HepG2 (cell line): ENCODE measurements around the gene SRC. TPM values are rescaled to one million over a fixed set of nuclear protein-coding genes. Genes with fewer than 3 reads are reported as not detected.
A peak's percentile ranks its signal among the peaks of the same experiment; 100 is the strongest.

Experiments
- ATAC-seq: fragments of 200-7000 bp; cut with Tn5 transposase; 3 replicates; pipeline ENCODE4 v1.9.1; 2020; ENCODE audit warnings: mild to moderate bottlenecking, moderate library complexity
- BruUV-seq: library from RNA; stranded (reverse); fragments of 400-500 nt; replicated peaks from 2 replicates; lab custom pipeline; 2021; lab: Mats Ljungman, UMichigan
- CTCF ChIA-PET: fragments of 300-600 bp; formaldehyde crosslinking; extraction: SDS; loops from one replicate; lab custom pipeline; 2021; ENCODE audit warnings: low total read pairs, inconsistent platforms, low intra/inter-chr PET ratio; lab: Yijun Ruan, JAX
- POLR2A ChIA-PET: fragments of 350-600 bp; sonication (Branson Sonifier 250); formaldehyde crosslinking; loops from one replicate; lab custom pipeline; 2020; ENCODE audit warnings: antibody characterized with exemption, inconsistent platforms; lab: Yijun Ruan, JAX
- DNase-seq: peaks from one replicate; pipeline ENCODE4 v3.0.0-alpha.2; 2015; ENCODE audit warnings: low spot score
- FAIRE-seq: peaks from 3 replicates; lab custom pipeline; 2011; peaks lifted over from hg19 to GRCh38; lab: Jason Lieb, UNC
- H2AFZ ChIP-seq: one replicate; pipeline ENCODE4 v1.6.1; 2011; ENCODE audit warnings: low read length, inconsistent platforms
- H3K27ac ChIP-seq: fragments of 300-600 bp; 3 replicates; pipeline ENCODE4 v1.8.0; 2011; ENCODE audit warnings: mixed run types, mild to moderate bottlenecking, mixed read lengths, low read length, inconsistent platforms; ENCODE audit not compliant: insufficient read depth; ENCODE audit errors: extremely low read length
- H3K27me3 ChIP-seq, 2 experiments: fragments of 200-600 bp in 1 of 2; 2 replicates in 1 of 2; 3 replicates in 1 of 2; pipeline versions ENCODE4 v1.6.0 to v1.8.0; 2011; ENCODE audit warnings: low read length in 2 of 2, mild to moderate bottlenecking in 2 of 2, moderate library complexity in 2 of 2, inconsistent platforms in 1 of 2; ENCODE audit not compliant: insufficient read depth in 2 of 2, control insufficient read depth in 1 of 2
- H3K36me3 ChIP-seq, 2 experiments: fragments of 200-600 bp in 1 of 2; replicated peaks in 1 of 2; 2 replicates in 1 of 2; 3 replicates in 1 of 2; pipeline versions ENCODE4 v1.5.1 to v1.8.0; 2011; ENCODE audit warnings: low read length in 2 of 2, inconsistent platforms in 1 of 2; ENCODE audit not compliant: insufficient read depth in 2 of 2, control insufficient read depth in 1 of 2
- H3K4me1 ChIP-seq: 2 replicates; pipeline ENCODE4 v1.5.1; 2012; ENCODE audit warnings: low read length, inconsistent platforms; ENCODE audit not compliant: insufficient read depth
- H3K4me2 ChIP-seq: 2 replicates; pipeline ENCODE4 v1.6.0; 2011; ENCODE audit warnings: low read depth, low read length, inconsistent platforms
- H3K4me3 ChIP-seq, 3 experiments: fragments of 200-600 bp in 1 of 3; sonication (generic), shearing (Covaris generic) in 1 of 3; replicated peaks in 1 of 3; 2 replicates each; pipeline ENCODE4 v1.5.1; 2011 to 2016; ENCODE audit warnings: low read length in 3 of 3, inconsistent platforms in 2 of 3, low read depth in 2 of 3, mild to moderate bottlenecking in 2 of 3, control low read depth in 1 of 3, mixed read lengths in 1 of 3; ENCODE audit not compliant: insufficient read depth in 1 of 3
- H3K79me2 ChIP-seq: one replicate; pipeline ENCODE4 v1.6.1; 2011; ENCODE audit warnings: low read length, inconsistent platforms; ENCODE audit not compliant: insufficient read depth
- H3K9ac ChIP-seq: 2 replicates; pipeline ENCODE4 v1.6.0; 2011; ENCODE audit warnings: mild to moderate bottlenecking, low read depth, low read length, inconsistent platforms; ENCODE audit not compliant: insufficient read depth
- H3K9me3 ChIP-seq: 2 replicates; pipeline ENCODE4 v1.5.1; 2012; ENCODE audit warnings: mild to moderate bottlenecking, low read length
- H4K20me1 ChIP-seq: 2 replicates; pipeline ENCODE4 v1.6.0; 2011; ENCODE audit warnings: inconsistent platforms, mild to moderate bottlenecking, low read length, moderate library complexity; ENCODE audit not compliant: insufficient read depth
- EP300 ChIP-seq, 3 experiments: sonication (generic) in 1 of 3; formaldehyde crosslinking in 1 of 3; IDR thresholded peaks; 2 replicates each; pipeline versions ENCODE4 v1.5.1 to v1.6.1; 2011 to 2020; ENCODE audit warnings: low read depth in 2 of 3, low read length in 2 of 3, borderline replicate concordance in 1 of 3, improper control_type of control experiment in 1 of 3, mild to moderate bottlenecking in 1 of 3, missing genetic modification reagents in 1 of 3, moderate library complexity in 1 of 3
- HMGA1 ChIP-seq: sonication (generic); formaldehyde crosslinking; conservative IDR thresholded peaks from 2 replicates; pipeline ENCODE4 v1.4.0; 2020; ENCODE audit warnings: missing genetic modification reagents
- KDM2A ChIP-seq: sonication (generic); formaldehyde crosslinking; IDR thresholded peaks from 2 replicates; pipeline ENCODE4 v1.4.0; 2020; ENCODE audit warnings: low read depth, missing genetic modification reagents, borderline replicate concordance
- MLLT10 ChIP-seq: sonication (generic); formaldehyde crosslinking; IDR thresholded peaks from 2 replicates; pipeline ENCODE4 v1.4.0; 2020; ENCODE audit warnings: missing genetic modification reagents
- NR2F1 ChIP-seq, 2 experiments: fragments of 450-650 bp in 1 of 2; formaldehyde crosslinking in 1 of 2; IDR thresholded peaks; 2 replicates each; pipeline versions ENCODE4 v1.5.0 to v1.6.1; 2016 to 2020; ENCODE audit warnings: mild to moderate bottlenecking in 1 of 2, missing compliant biosample characterization in 1 of 2, missing genetic modification reagents in 1 of 2, moderate library complexity in 1 of 2
- PAF1 ChIP-seq: IDR thresholded peaks from 2 replicates; pipeline ENCODE4 v1.6.1; 2016; ENCODE audit warnings: missing genetic modification reagents, missing compliant biosample characterization
- ZNF547 ChIP-seq: sonication (generic); formaldehyde crosslinking; IDR thresholded peaks from 2 replicates; pipeline ENCODE4 v1.5.1; 2020; ENCODE audit warnings: mild to moderate bottlenecking, missing genetic modification reagents
- ZNF660 ChIP-seq: sonication (generic); formaldehyde crosslinking; IDR thresholded peaks from 2 replicates; pipeline ENCODE4 v1.5.1; 2020; ENCODE audit warnings: mild to moderate bottlenecking, low read depth, missing genetic modification reagents, borderline replicate concordance
- ZNF788 ChIP-seq: sonication (generic); formaldehyde crosslinking; IDR thresholded peaks from 2 replicates; pipeline ENCODE4 v1.5.0; 2020; ENCODE audit warnings: mild to moderate bottlenecking, missing genetic modification reagents, borderline replicate concordance
- WGBS: methylation state at CpG from one replicate; pipeline ENCODE4 v1.1.6; 2017; ENCODE audit warnings: low lambda C conversion rate; 5-methylcytosine and 5-hydroxymethylcytosine counted together
- in situ Hi-C: cut with HindIII; loops from 2 replicates; pipeline ENCODE4 v1.10.0; 2017; ENCODE audit warnings: low pct_unique_long_range_greater_than_20kb; ENCODE audit not compliant: extremely low pct_ligation_motif_present
- intact Hi-C: fragments of 100-400 bp; cut with micrococcal nuclease; formaldehyde crosslinking; loops from one replicate; pipeline ENCODE4 v1.10.0; 2022; ENCODE audit not compliant: unreplicated experiment
- polyA plus RNA-seq, 8 experiments: library from polyadenylated mRNA; depleted of rRNA in 3 of 8; stranded (reverse) in 7 of 8; unstranded in 1 of 8; fragments of >200 nt; fragmentation: Illumina TruSeq in 4 of 8; extraction: Trizol in 4 of 8; gene quantifications; 2 replicates each; pipeline versions ENCODE4 v1.2.1 to v1.2.3, GENCODE V29; 2011 to 2016; ENCODE audit warnings: low read depth in 4 of 8, missing spikeins in 1 of 8, mixed read lengths in 1 of 8; ENCODE audit not compliant: insufficient read depth in 1 of 8
- total RNA-seq, 5 experiments: library from RNA; depleted of rRNA; stranded (reverse); fragments of >200 nt; fragmentation: Illumina TruSeq; extraction: Trizol; gene quantifications; 2 replicates each; pipeline ENCODE4 v1.2.3, GENCODE V29; 2016; ENCODE audit warnings: low read depth in 1 of 5
- TF ChIP-seq, protein P1 (sequence below): sonication (generic); formaldehyde crosslinking; IDR thresholded peaks from 2 replicates; pipeline ENCODE4 v1.9.0; 2021; ENCODE audit warnings: mild to moderate bottlenecking, missing genetic modification reagents
- TF ChIP-seq, protein P2 (sequence below): sonication (generic); formaldehyde crosslinking; IDR thresholded peaks from 2 replicates; pipeline ENCODE4 v1.4.0; 2020; ENCODE audit warnings: missing genetic modification reagents, borderline replicate concordance

The SRC gene
- total and polyA plus RNA-seq, 2 of the 13 experiments (the other 11 are each of a cell fraction or from before 2014, with no cell fraction given) = 54.7 to 192 TPM

DNA sequence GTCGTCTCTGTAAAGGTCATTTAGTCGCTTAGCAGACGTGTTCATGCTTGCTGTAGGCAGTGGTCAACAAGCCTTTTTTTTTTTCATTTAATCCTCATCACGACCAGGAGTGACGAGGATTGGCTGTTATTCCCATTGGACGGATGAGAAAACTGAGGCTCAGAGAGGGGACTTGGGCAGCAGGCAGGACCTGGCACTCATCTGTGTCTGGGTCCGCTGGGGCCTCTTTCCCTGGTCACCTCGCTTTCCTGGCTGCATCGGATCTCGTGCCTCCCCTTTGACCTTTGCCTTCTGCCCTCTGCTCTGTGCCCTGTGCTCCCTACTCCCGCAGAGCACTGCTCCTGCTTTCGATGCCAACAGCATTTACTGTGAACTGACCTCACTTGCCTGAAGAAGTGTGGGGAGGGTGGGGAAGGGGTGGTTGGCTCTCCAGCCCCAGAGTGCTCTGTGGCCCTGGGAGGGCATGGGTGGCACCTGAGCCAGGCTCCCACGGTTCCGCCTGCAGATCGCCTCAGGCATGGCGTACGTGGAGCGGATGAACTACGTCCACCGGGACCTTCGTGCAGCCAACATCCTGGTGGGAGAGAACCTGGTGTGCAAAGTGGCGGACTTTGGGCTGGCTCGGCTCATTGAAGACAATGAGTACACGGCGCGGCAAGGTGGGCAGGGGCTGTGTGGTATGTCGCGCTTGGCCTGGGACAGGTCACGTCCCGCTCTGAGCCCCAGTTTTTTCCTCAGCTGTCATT, 56.2 kb downstream of the SRC start:
- BruUV-seq = no TSS peak
- Histone ChIP-seq H3K9me3 (no peaks in the 10 kb centered on the region), H3K79me2 (no peaks in the 10 kb centered on the region), H2AFZ (no peak overlapping the region), H4K20me1 (no peaks in the 10 kb centered on the region), H3K4me1 (peaks cover 44% of the 10 kb centered on the region), H3K4me3 (no peak overlapping the region), H3K9ac (no peak overlapping the region), H3K27ac (no peak overlapping the region), H3K4me2 (no peak overlapping the region), H3K27me3 (peaks cover 0 to 2% of the 10 kb centered on the region in 2 experiments; a peak in 1 of 5 replicates), H3K36me3 (peaks cover 25 to 50% of the 10 kb centered on the region in 2 experiments)
- ChIA-PET CTCF (no interaction called here), POLR2A (no interaction called here)
- intact Hi-C loops = no loop called here
- ATAC-seq (no peak), DNase-seq (no peak), FAIRE-seq (no peak)
- WGBS = 92% methylated on average over 30 of the region's 30 CpGs
- in situ Hi-C loops = no loop called here
- TF ChIP-seq MLLT10 (CRISPR knock-in tag) = no peak
- TF ChIP-seq, protein P1, sequence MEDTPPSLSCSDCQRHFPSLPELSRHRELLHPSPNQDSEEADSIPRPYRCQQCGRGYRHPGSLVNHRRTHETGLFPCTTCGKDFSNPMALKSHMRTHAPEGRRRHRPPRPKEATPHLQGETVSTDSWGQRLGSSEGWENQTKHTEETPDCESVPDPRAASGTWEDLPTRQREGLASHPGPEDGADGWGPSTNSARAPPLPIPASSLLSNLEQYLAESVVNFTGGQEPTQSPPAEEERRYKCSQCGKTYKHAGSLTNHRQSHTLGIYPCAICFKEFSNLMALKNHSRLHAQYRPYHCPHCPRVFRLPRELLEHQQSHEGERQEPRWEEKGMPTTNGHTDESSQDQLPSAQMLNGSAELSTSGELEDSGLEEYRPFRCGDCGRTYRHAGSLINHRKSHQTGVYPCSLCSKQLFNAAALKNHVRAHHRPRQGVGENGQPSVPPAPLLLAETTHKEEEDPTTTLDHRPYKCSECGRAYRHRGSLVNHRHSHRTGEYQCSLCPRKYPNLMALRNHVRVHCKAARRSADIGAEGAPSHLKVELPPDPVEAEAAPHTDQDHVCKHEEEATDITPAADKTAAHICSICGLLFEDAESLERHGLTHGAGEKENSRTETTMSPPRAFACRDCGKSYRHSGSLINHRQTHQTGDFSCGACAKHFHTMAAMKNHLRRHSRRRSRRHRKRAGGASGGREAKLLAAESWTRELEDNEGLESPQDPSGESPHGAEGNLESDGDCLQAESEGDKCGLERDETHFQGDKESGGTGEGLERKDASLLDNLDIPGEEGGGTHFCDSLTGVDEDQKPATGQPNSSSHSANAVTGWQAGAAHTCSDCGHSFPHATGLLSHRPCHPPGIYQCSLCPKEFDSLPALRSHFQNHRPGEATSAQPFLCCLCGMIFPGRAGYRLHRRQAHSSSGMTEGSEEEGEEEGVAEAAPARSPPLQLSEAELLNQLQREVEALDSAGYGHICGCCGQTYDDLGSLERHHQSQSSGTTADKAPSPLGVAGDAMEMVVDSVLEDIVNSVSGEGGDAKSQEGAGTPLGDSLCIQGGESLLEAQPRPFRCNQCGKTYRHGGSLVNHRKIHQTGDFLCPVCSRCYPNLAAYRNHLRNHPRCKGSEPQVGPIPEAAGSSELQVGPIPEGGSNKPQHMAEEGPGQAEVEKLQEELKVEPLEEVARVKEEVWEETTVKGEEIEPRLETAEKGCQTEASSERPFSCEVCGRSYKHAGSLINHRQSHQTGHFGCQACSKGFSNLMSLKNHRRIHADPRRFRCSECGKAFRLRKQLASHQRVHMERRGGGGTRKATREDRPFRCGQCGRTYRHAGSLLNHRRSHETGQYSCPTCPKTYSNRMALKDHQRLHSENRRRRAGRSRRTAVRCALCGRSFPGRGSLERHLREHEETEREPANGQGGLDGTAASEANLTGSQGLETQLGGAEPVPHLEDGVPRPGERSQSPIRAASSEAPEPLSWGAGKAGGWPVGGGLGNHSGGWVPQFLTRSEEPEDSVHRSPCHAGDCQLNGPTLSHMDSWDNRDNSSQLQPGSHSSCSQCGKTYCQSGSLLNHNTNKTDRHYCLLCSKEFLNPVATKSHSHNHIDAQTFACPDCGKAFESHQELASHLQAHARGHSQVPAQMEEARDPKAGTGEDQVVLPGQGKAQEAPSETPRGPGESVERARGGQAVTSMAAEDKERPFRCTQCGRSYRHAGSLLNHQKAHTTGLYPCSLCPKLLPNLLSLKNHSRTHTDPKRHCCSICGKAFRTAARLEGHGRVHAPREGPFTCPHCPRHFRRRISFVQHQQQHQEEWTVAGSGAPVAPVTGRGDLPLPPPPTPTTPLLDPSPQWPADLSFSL = 0 out of 2 replicates have a peak, but pooled peaks have one; percentile 18
- TF ChIP-seq ZNF547 = no peak
- no peak for TF ChIP-seq NR2F1 (CRISPR knock-in tag; IDR thresholded peaks at IDR 0.05)
- TF ChIP-seq KDM2A (CRISPR knock-in tag) = peak; percentile 6; the same call in 1 of the 2 replicates
- TF ChIP-seq EP300 (IDR thresholded peaks at IDR 0.05; ENCODE audit: low read depth in 2 of 2, low read length in 2 of 2) = no peak
- no peak for TF ChIP-seq EP300 (CRISPR knock-in tag; IDR thresholded peaks at IDR 0.05; ENCODE audit: borderline replicate concordance)
- no peak for TF ChIP-seq ZNF660 (CRISPR knock-in tag)
- peak; percentile 31; the same call in 1 of the 2 replicates for TF ChIP-seq PAF1 (CRISPR knock-in tag)
- TF ChIP-seq ZNF788 (CRISPR knock-in tag) = 0 out of 2 replicates have a peak, but pooled peaks have one; percentile 24
- TF ChIP-seq HMGA1 (CRISPR knock-in tag) = no peak
- TF ChIP-seq, protein P2, sequence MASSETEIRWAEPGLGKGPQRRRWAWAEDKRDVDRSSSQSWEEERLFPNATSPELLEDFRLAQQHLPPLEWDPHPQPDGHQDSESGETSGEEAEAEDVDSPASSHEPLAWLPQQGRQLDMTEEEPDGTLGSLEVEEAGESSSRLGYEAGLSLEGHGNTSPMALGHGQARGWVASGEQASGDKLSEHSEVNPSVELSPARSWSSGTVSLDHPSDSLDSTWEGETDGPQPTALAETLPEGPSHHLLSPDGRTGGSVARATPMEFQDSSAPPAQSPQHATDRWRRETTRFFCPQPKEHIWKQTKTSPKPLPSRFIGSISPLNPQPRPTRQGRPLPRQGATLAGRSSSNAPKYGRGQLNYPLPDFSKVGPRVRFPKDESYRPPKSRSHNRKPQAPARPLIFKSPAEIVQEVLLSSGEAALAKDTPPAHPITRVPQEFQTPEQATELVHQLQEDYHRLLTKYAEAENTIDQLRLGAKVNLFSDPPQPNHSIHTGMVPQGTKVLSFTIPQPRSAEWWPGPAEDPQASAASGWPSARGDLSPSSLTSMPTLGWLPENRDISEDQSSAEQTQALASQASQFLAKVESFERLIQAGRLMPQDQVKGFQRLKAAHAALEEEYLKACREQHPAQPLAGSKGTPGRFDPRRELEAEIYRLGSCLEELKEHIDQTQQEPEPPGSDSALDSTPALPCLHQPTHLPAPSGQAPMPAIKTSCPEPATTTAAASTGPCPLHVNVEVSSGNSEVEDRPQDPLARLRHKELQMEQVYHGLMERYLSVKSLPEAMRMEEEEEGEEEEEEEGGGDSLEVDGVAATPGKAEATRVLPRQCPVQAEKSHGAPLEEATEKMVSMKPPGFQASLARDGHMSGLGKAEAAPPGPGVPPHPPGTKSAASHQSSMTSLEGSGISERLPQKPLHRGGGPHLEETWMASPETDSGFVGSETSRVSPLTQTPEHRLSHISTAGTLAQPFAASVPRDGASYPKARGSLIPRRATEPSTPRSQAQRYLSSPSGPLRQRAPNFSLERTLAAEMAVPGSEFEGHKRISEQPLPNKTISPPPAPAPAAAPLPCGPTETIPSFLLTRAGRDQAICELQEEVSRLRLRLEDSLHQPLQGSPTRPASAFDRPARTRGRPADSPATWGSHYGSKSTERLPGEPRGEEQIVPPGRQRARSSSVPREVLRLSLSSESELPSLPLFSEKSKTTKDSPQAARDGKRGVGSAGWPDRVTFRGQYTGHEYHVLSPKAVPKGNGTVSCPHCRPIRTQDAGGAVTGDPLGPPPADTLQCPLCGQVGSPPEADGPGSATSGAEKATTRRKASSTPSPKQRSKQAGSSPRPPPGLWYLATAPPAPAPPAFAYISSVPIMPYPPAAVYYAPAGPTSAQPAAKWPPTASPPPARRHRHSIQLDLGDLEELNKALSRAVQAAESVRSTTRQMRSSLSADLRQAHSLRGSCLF (CRISPR knock-in tag) = no peak
